MCF 10A (cell line): ENCODE measurements around the gene LINGO4. TPM values are rescaled to one million over a fixed set of nuclear protein-coding genes. Genes with fewer than 3 reads are reported as not detected.

Experiments
- BruUV-seq: library from RNA; stranded (reverse); fragments of 400-500 nt; replicated peaks from 2 replicates; lab custom pipeline; 2021; lab: Mats Ljungman, UMichigan
- CTCF ChIA-PET: fragments of 300-600 bp; sonication (Branson Sonifier 250); formaldehyde crosslinking; extraction: SDS; loops from one replicate; lab custom pipeline; 2021; ENCODE audit warnings: antibody characterized with exemption, inconsistent platforms; lab: Yijun Ruan, JAX
- POLR2A ChIA-PET: fragments of 300-600, 350-650 bp; sonication (Branson Sonifier 250); formaldehyde crosslinking; extraction: SDS; loops from one replicate; lab custom pipeline; 2020; ENCODE audit warnings: antibody characterized with exemption, inconsistent platforms; lab: Yijun Ruan, JAX
- DNase-seq: peaks from one replicate; pipeline ENCODE4 v3.0.0-alpha.2; 2018; ENCODE audit not compliant: unreplicated experiment
- H3K27ac Mint-ChIP-seq: one replicate; pipeline ENCODE4 v1.8.0; 2022; ENCODE audit warnings: mild to moderate bottlenecking, low read depth, mixed read lengths; ENCODE audit not compliant: unreplicated experiment
- H3K27me3 Mint-ChIP-seq: one replicate; pipeline ENCODE4 v1.8.0; 2022; ENCODE audit warnings: mixed read lengths; ENCODE audit not compliant: insufficient read depth, unreplicated experiment
- H3K36me3 Mint-ChIP-seq: one replicate; pipeline ENCODE4 v1.8.0; 2022; ENCODE audit warnings: mild to moderate bottlenecking, moderate library complexity, mixed read lengths; ENCODE audit not compliant: insufficient read depth, unreplicated experiment
- H3K4me1 Mint-ChIP-seq: one replicate; pipeline ENCODE4 v1.8.0; 2022; ENCODE audit warnings: mixed read lengths; ENCODE audit not compliant: insufficient read depth, unreplicated experiment
- H3K4me3 Mint-ChIP-seq: one replicate; pipeline ENCODE4 v1.8.0; 2022; ENCODE audit warnings: mild to moderate bottlenecking, moderate library complexity, mixed read lengths; ENCODE audit not compliant: unreplicated experiment
- H3K9me3 Mint-ChIP-seq: one replicate; pipeline ENCODE4 v1.8.0; 2022; ENCODE audit warnings: mixed read lengths; ENCODE audit not compliant: unreplicated experiment
- CTCF ChIP-seq: fragments of 200-600 bp; IDR thresholded peaks from one replicate; pipeline ENCODE4 v1.8.0; 2022; ENCODE audit warnings: antibody characterized with exemption, mild to moderate bottlenecking; ENCODE audit not compliant: unreplicated experiment
- intact Hi-C: fragments of 100-400 bp; cut with micrococcal nuclease; formaldehyde crosslinking; loops from 2 replicates; pipeline ENCODE4 v1.14.1; 2022
- total RNA-seq: library from RNA; stranded (reverse); gene quantifications from 2 replicates; pipeline ENCODE4 v1.2.3, GENCODE V29; 2022

The LINGO4 gene
- total RNA-seq, 1 experiment from 2014 or later, result not detected

GRCh38 chr1:151847867-151848596, 42.8 kb upstream of the LINGO4 start:
- BruUV-seq, result no TSS peak
- peaks cover 16% of the 10 kb centered on the region for H3K27me3 Mint-ChIP-seq
- POLR2A ChIA-PET, result interaction anchor here (0.5 to 1.7 kb wide), 5 partner anchors 10 to 353 kb away, joined by 3 to 7 read pairs (median 4); no protein-coding TSS in a partner anchor

GRCh38 chr1:151846686-151847237, 41.5 kb upstream of the LINGO4 start:
- Mint-ChIP-seq H3K4me1 (peaks cover 16% of the 10 kb centered on the region), H3K27me3 (peaks cover 10% of the 10 kb centered on the region), H3K9me3 (no peaks in the 10 kb centered on the region), H3K4me3 (no peak overlapping the region), H3K27ac (peak overlapping the region; percentile 39), H3K36me3 (no peaks in the 10 kb centered on the region)
- CTCF ChIA-PET, result interaction anchor here (0.7 to 4.7 kb wide), 10 partner anchors 10 to 250 kb away, joined by 3 to 26 read pairs (median 4); no protein-coding TSS in a partner anchor
- no peak for DNase-seq
- POLR2A ChIA-PET, result interaction anchor here (0.6 to 1.6 kb wide), 13 partner anchors 10 to 304 kb away, joined by 3 to 10 read pairs (median 4); no protein-coding TSS in a partner anchor
- no peak for TF ChIP-seq CTCF
- BruUV-seq, result no TSS peak
- intact Hi-C loops, result no loop called here

More at GRCh38 chr1:151847867-151848596, 42.8 kb upstream of the LINGO4 start:
- no peak for TF ChIP-seq CTCF
- H3K36me3 Mint-ChIP-seq, result no peaks in the 10 kb centered on the region
- intact Hi-C loops, result no loop called here
- H3K4me3 Mint-ChIP-seq, result no peak overlapping the region
- H3K27ac Mint-ChIP-seq, result no peak overlapping the region
- peaks cover 16% of the 10 kb centered on the region for H3K4me1 Mint-ChIP-seq
- no peak for DNase-seq
- no peaks in the 10 kb centered on the region for H3K9me3 Mint-ChIP-seq
- CTCF ChIA-PET, result interaction anchor here (0.6 to 4.7 kb wide), 7 partner anchors 8 to 339 kb away, joined by 3 to 26 read pairs (median 4); partner anchors contain the start of gene C2CD4D

GRCh38 chr1:151846062-151846568, 40.9 kb upstream of the LINGO4 start:
- peak overlapping the region; percentile 39 for H3K27ac Mint-ChIP-seq
- DNase-seq, result peak; percentile 68
- intact Hi-C loops, result no loop called here
- peaks cover 17% of the 10 kb centered on the region for H3K4me1 Mint-ChIP-seq
- no peaks in the 10 kb centered on the region for H3K36me3 Mint-ChIP-seq
- H3K9me3 Mint-ChIP-seq, result no peaks in the 10 kb centered on the region
- peak; percentile 19 for TF ChIP-seq CTCF
- ChIA-PET CTCF (interaction anchor here (0.5 to 4.7 kb wide), 15 partner anchors 10 to 311 kb away, joined by 3 to 26 read pairs (median 3); no protein-coding TSS in a partner anchor), POLR2A (interaction anchor here (0.6 to 1.6 kb wide), 16 partner anchors 9 to 305 kb away, joined by 3 to 10 read pairs (median 4); no protein-coding TSS in a partner anchor)
- BruUV-seq, result no TSS peak
- H3K4me3 Mint-ChIP-seq, result no peak overlapping the region
- H3K27me3 Mint-ChIP-seq, result peaks cover 4% of the 10 kb centered on the region

GRCh38 chr1:151843398-151843797, 38.2 kb upstream of the LINGO4 start:
- H3K9me3 Mint-ChIP-seq, result no peaks in the 10 kb centered on the region
- no peaks in the 10 kb centered on the region for H3K27me3 Mint-ChIP-seq
- H3K36me3 Mint-ChIP-seq, result no peaks in the 10 kb centered on the region
- no TSS peak for BruUV-seq
- intact Hi-C loops, result no loop called here
- TF ChIP-seq CTCF, result no peak
- peaks cover 31% of the 10 kb centered on the region for H3K4me1 Mint-ChIP-seq
- DNase-seq, result no peak
- CTCF ChIA-PET, result interaction anchor here (1.0 to 1.8 kb wide), 3 partner anchors 10 to 47 kb away, joined by 3 to 6 read pairs (median 3); partner anchors contain the start of gene THEM5
- POLR2A ChIA-PET, result no interaction called here
- no peak overlapping the region for H3K27ac Mint-ChIP-seq
- no peak overlapping the region for H3K4me3 Mint-ChIP-seq
